Measurements from ENCODE around the gene HSPB6.
A peak's percentile ranks its signal among the peaks of the same experiment; 100 is the strongest.

HSPB6 gene

DNA sequence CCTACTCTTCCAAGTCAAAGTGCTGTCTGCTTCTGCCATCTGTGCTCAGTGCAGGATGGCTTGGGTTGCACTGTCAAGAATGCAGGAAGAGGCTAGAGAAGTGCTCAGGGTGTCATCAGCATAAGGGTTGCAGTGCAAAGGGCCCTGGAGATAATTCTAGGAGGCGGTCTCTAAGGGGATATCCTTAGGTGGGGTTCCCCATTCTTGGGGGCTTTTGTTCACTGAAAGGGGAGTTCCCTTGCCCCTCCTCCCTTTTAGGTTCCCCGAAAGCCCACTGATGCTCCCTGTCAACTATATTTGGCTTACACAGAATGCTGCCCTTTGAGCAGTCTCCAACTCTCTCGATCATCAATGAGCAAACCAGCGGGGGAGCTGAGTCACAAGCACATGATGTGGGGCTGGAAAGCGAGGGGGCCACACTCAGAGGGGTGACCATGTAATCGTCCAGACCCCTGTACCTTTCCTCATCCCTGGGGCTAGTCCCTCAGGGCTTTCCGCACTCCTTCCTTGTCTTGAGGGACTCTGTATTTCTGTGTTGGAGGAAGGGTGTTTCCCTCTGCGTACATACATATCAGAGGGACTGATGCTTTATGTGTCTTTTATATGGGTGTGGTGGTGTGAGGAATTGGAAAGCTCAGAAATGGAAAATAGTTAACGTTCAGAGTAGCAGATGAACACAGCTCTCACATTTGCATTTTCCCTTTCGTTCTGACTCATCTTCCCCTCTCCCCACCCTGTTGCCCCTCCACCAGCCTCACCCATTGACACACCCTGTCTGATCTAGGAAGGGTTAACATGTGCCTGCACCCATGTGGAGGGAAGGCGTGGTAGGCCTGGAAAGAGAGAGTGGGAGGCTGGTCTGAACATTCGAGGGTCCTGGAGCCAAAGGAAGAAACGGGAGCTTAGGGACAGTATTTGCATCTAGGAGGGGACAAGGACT is 45.8 kb downstream of the HSPB6 start:
- no peak overlapping the region; the same call in 1 of the 2 replicates for H3K9ac ChIP-seq (ENCODE audit: low read length)
- no peaks in the 10 kb centered on the region for H3K9me2 ChIP-seq (ENCODE audit: low read depth, low read length)
- no peak for TF ChIP-seq EZH2 (IDR thresholded peaks at IDR 0.05; ENCODE audit: borderline replicate concordance, low read length)
- TF ChIP-seq, protein P1, sequence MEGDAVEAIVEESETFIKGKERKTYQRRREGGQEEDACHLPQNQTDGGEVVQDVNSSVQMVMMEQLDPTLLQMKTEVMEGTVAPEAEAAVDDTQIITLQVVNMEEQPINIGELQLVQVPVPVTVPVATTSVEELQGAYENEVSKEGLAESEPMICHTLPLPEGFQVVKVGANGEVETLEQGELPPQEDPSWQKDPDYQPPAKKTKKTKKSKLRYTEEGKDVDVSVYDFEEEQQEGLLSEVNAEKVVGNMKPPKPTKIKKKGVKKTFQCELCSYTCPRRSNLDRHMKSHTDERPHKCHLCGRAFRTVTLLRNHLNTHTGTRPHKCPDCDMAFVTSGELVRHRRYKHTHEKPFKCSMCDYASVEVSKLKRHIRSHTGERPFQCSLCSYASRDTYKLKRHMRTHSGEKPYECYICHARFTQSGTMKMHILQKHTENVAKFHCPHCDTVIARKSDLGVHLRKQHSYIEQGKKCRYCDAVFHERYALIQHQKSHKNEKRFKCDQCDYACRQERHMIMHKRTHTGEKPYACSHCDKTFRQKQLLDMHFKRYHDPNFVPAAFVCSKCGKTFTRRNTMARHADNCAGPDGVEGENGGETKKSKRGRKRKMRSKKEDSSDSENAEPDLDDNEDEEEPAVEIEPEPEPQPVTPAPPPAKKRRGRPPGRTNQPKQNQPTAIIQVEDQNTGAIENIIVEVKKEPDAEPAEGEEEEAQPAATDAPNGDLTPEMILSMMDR (IDR thresholded peaks at IDR 0.05; ENCODE audit: low read length), result no peak
- peaks cover 13% of the 10 kb centered on the region for H3K4me1 ChIP-seq (ENCODE audit: insufficient read depth, low read length, severe bottlenecking)
- H4K20me1 ChIP-seq (ENCODE audit: insufficient read depth, low read length), result no peaks in the 10 kb centered on the region
- peak overlapping the region; percentile 22; the same call in 1 of the 2 replicates for H3K4me2 ChIP-seq (ENCODE audit: low read length)
- H3K27me3 ChIP-seq (ENCODE audit: insufficient read depth, low read length), result peaks cover 7% of the 10 kb centered on the region
- peak overlapping the region; percentile 52 for H3K27ac ChIP-seq (ENCODE audit: low read depth, low read length, poor library complexity, severe bottlenecking)
- no peaks in the 10 kb centered on the region for H3K9me3 ChIP-seq (ENCODE audit: low read length)
- H2AFZ ChIP-seq (ENCODE audit: low read length), result no peak overlapping the region
- no peaks in the 10 kb centered on the region for H3K36me3 ChIP-seq (ENCODE audit: insufficient read depth, low read length)
- no peak overlapping the region for H3K4me3 ChIP-seq (ENCODE audit: low read depth, low read length, poor library complexity, severe bottlenecking)
- no peaks in the 10 kb centered on the region for H3F3A ChIP-seq (ENCODE audit: insufficient read depth, low read length)
- H3K79me2 ChIP-seq (ENCODE audit: insufficient read depth, low read length), result no peaks in the 10 kb centered on the region

DNA sequence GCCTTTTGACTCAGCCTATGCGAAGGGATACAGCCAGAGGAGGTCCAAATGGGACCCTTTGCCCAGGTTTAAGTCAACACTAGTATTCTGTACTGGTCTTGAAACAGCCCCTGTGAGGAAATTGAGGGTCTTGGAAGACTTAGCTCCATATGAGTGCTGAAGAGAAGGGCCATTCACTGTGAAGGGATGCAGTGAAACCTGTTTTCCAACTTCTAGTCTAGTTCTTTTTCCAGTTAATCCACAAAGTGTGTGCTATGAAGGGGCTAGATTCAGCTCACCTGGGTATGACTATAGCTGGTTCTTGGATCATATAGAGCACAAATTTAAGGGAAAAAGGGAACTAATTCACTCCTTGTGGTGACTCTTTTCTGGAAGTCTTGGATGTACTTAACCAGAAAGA is 48.4 kb downstream of the HSPB6 start:
- no peak overlapping the region for H3K27ac ChIP-seq (ENCODE audit: low read depth, low read length, poor library complexity, severe bottlenecking)
- H3K4me1 ChIP-seq (ENCODE audit: insufficient read depth, low read length, severe bottlenecking), result peaks cover 11% of the 10 kb centered on the region
- no peaks in the 10 kb centered on the region for H3F3A ChIP-seq (ENCODE audit: insufficient read depth, low read length)
- no peaks in the 10 kb centered on the region for H3K9me2 ChIP-seq (ENCODE audit: low read depth, low read length)
- no peak overlapping the region for H3K4me2 ChIP-seq (ENCODE audit: low read length)
- peaks cover 3% of the 10 kb centered on the region; the same call in 1 of the 2 replicates for H3K27me3 ChIP-seq (ENCODE audit: insufficient read depth, low read length)
- H3K9ac ChIP-seq (ENCODE audit: low read length), result no peak overlapping the region
- H3K9me3 ChIP-seq (ENCODE audit: low read length), result no peaks in the 10 kb centered on the region
- TF ChIP-seq EZH2 (IDR thresholded peaks at IDR 0.05; ENCODE audit: borderline replicate concordance, low read length), result no peak
- TF ChIP-seq, protein P1 (IDR thresholded peaks at IDR 0.05; ENCODE audit: low read length), result no peak
- no peak overlapping the region for H3K4me3 ChIP-seq (ENCODE audit: low read depth, low read length, poor library complexity, severe bottlenecking)
- no peaks in the 10 kb centered on the region for H4K20me1 ChIP-seq (ENCODE audit: insufficient read depth, low read length)
- no peak overlapping the region for H2AFZ ChIP-seq (ENCODE audit: low read length)
- H3K36me3 ChIP-seq (ENCODE audit: insufficient read depth, low read length), result no peaks in the 10 kb centered on the region
- no peaks in the 10 kb centered on the region for H3K79me2 ChIP-seq (ENCODE audit: insufficient read depth, low read length)

All from OCI-LY1 (cell line).